Measurements from ENCODE around the gene FAM72A. TPM values are rescaled to one million over a fixed set of nuclear protein-coding genes. Genes with fewer than 3 reads are reported as not detected.
"Not testable (repeated sequence)": the region's sequence is repeated elsewhere in the genome, so short reads cannot be mapped to it uniquely, and the experiment has no call there.

Gene FAM72A
- polyA plus RNA-seq, 1 donor (not counting 4 experiments of a cell fraction or from before 2014, with no cell fraction given): 6.5 TPM

- DNase-seq (ENCODE audit: low read depth, low spot score): peak; percentile 4
- H3K36me3 ChIP-seq (ENCODE audit: control insufficient read depth in 2 of 2, extremely low read depth in 1 of 2, insufficient read depth in 2 of 2, low read length in 2 of 2); H3K27me3 ChIP-seq (ENCODE audit: control insufficient read depth, extremely low read depth, insufficient read depth, low read length); H3K9me3 ChIP-seq (ENCODE audit: control insufficient read depth, low read depth, low read length); H4K20me1 ChIP-seq (ENCODE audit: control insufficient read depth, extremely low read depth, insufficient read depth, low read length); H2AFZ ChIP-seq (ENCODE audit: control insufficient read depth, low read length); H3K9me1 ChIP-seq (ENCODE audit: control insufficient read depth, extremely low read depth, insufficient read depth, low read length); H3K27ac ChIP-seq (ENCODE audit: control insufficient read depth, insufficient read depth, low read length); H3K4me2 ChIP-seq (ENCODE audit: control insufficient read depth, extremely low read depth, insufficient read depth, low read depth, low read length); H3K79me2 ChIP-seq (ENCODE audit: control insufficient read depth, insufficient read depth, low read length); FAIRE-seq; H3K4me1 ChIP-seq (ENCODE audit: control insufficient read depth, extremely low read depth, insufficient read depth, low read length); dilution Hi-C loops (cut with MboI; ENCODE audit: extremely low pct_ligation_motif_present, low sequenced_read_pairs): not testable (repeated sequence)
- H3K9ac ChIP-seq (ENCODE audit: control insufficient read depth, extremely low read depth, insufficient read depth, low read length): peak within 1 kb of the TSS; percentile 44
- H3K4me3 ChIP-seq (ENCODE audit: control insufficient read depth in 2 of 3, extremely low read depth in 1 of 3, insufficient read depth in 2 of 3, low read depth in 1 of 3, low read length in 3 of 3): peak within 1 kb of the TSS; percentile 29 to 43 (median 43)
Measured at GRCh38 chr1:206203364-206204158, 922 bp upstream of the FAM72A start, which contains the start of gene SRGAP2. Gene SRGAP2 (plus strand): TSS chr1:206203541. CDS start chr1:206205971, 2,430 bp downstream.

DNA sequence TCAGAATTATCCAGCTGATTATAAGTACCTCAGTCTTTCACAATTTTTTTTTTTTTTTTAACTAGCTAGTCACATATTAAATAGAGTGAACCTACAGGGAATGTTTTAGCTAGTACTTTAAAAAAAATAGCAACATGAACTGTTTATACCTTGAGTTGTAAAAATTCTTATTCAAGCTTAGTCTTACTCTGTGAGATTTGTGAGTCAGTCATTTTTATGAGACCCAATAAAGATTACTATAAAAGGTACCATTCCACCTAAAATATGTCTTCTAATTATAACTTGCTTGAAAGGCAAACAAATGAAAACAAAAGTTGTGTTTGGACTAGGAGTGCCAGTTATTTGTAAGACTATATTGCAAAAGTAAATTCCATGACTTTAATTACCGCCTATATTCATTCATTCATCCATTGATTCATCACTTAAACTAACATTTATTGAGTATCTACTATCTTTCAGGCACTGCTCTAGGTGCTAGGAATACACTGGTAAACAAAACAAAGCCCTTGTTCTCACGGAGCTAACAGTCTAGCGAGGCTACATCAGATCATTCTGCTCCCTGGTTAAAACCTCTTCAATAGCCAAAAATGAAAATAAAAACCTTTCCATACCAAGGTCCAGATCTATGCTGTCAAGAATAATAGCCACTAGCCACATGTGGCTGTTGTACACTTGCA is 5.8 kb downstream of the FAM72A start:
- H3K9me1 ChIP-seq (ENCODE audit: control insufficient read depth, extremely low read depth, insufficient read depth, low read length); H3K36me3 ChIP-seq (ENCODE audit: control insufficient read depth in 2 of 2, extremely low read depth in 1 of 2, insufficient read depth in 2 of 2, low read length in 2 of 2); H4K20me1 ChIP-seq (ENCODE audit: control insufficient read depth, extremely low read depth, insufficient read depth, low read length); H3K9me3 ChIP-seq (ENCODE audit: control insufficient read depth, low read depth, low read length); dilution Hi-C loops (cut with MboI; ENCODE audit: extremely low pct_ligation_motif_present, low sequenced_read_pairs); FAIRE-seq; H3K4me3 ChIP-seq (ENCODE audit: control insufficient read depth in 2 of 3, extremely low read depth in 1 of 3, insufficient read depth in 2 of 3, low read depth in 1 of 3, low read length in 3 of 3); DNase-seq (ENCODE audit: low read depth, low spot score); H3K4me1 ChIP-seq (ENCODE audit: control insufficient read depth, extremely low read depth, insufficient read depth, low read length); H3K9ac ChIP-seq (ENCODE audit: control insufficient read depth, extremely low read depth, insufficient read depth, low read length); H2AFZ ChIP-seq (ENCODE audit: control insufficient read depth, low read length); H3K27me3 ChIP-seq (ENCODE audit: control insufficient read depth, extremely low read depth, insufficient read depth, low read length); H3K4me2 ChIP-seq (ENCODE audit: control insufficient read depth, extremely low read depth, insufficient read depth, low read depth, low read length); H3K27ac ChIP-seq (ENCODE audit: control insufficient read depth, insufficient read depth, low read length); H3K79me2 ChIP-seq (ENCODE audit: control insufficient read depth, insufficient read depth, low read length): not testable (repeated sequence)

- H3K4me3 ChIP-seq (ENCODE audit: control insufficient read depth in 2 of 3, extremely low read depth in 1 of 3, insufficient read depth in 2 of 3, low read depth in 1 of 3, low read length in 3 of 3); H4K20me1 ChIP-seq (ENCODE audit: control insufficient read depth, extremely low read depth, insufficient read depth, low read length); H3K4me1 ChIP-seq (ENCODE audit: control insufficient read depth, extremely low read depth, insufficient read depth, low read length); FAIRE-seq; H3K79me2 ChIP-seq (ENCODE audit: control insufficient read depth, insufficient read depth, low read length); dilution Hi-C loops (cut with MboI; ENCODE audit: extremely low pct_ligation_motif_present, low sequenced_read_pairs); H3K27me3 ChIP-seq (ENCODE audit: control insufficient read depth, extremely low read depth, insufficient read depth, low read length); H3K9me1 ChIP-seq (ENCODE audit: control insufficient read depth, extremely low read depth, insufficient read depth, low read length); H3K27ac ChIP-seq (ENCODE audit: control insufficient read depth, insufficient read depth, low read length); H3K36me3 ChIP-seq (ENCODE audit: control insufficient read depth in 2 of 2, extremely low read depth in 1 of 2, insufficient read depth in 2 of 2, low read length in 2 of 2); H3K9me3 ChIP-seq (ENCODE audit: control insufficient read depth, low read depth, low read length); H3K9ac ChIP-seq (ENCODE audit: control insufficient read depth, extremely low read depth, insufficient read depth, low read length); H2AFZ ChIP-seq (ENCODE audit: control insufficient read depth, low read length); DNase-seq (ENCODE audit: low read depth, low spot score); H3K4me2 ChIP-seq (ENCODE audit: control insufficient read depth, extremely low read depth, insufficient read depth, low read depth, low read length): not testable (repeated sequence)
Measured at GRCh38 chr1:206195182-206195581, 7.5 kb downstream of the FAM72A start.

GRCh38 chr1:206186826-206187225 is 15.8 kb downstream of the FAM72A start:
- H2AFZ ChIP-seq (ENCODE audit: control insufficient read depth, low read length); H3K9ac ChIP-seq (ENCODE audit: control insufficient read depth, extremely low read depth, insufficient read depth, low read length); H3K27ac ChIP-seq (ENCODE audit: control insufficient read depth, insufficient read depth, low read length); FAIRE-seq; H3K36me3 ChIP-seq (ENCODE audit: control insufficient read depth in 2 of 2, extremely low read depth in 1 of 2, insufficient read depth in 2 of 2, low read length in 2 of 2); H3K9me1 ChIP-seq (ENCODE audit: control insufficient read depth, extremely low read depth, insufficient read depth, low read length); H3K9me3 ChIP-seq (ENCODE audit: control insufficient read depth, low read depth, low read length); H4K20me1 ChIP-seq (ENCODE audit: control insufficient read depth, extremely low read depth, insufficient read depth, low read length); DNase-seq (ENCODE audit: low read depth, low spot score); dilution Hi-C loops (cut with MboI; ENCODE audit: extremely low pct_ligation_motif_present, low sequenced_read_pairs); H3K4me3 ChIP-seq (ENCODE audit: control insufficient read depth in 2 of 3, extremely low read depth in 1 of 3, insufficient read depth in 2 of 3, low read depth in 1 of 3, low read length in 3 of 3); H3K27me3 ChIP-seq (ENCODE audit: control insufficient read depth, extremely low read depth, insufficient read depth, low read length); H3K4me1 ChIP-seq (ENCODE audit: control insufficient read depth, extremely low read depth, insufficient read depth, low read length); H3K79me2 ChIP-seq (ENCODE audit: control insufficient read depth, insufficient read depth, low read length); H3K4me2 ChIP-seq (ENCODE audit: control insufficient read depth, extremely low read depth, insufficient read depth, low read depth, low read length): not testable (repeated sequence)

- H3K9ac ChIP-seq (ENCODE audit: control insufficient read depth, extremely low read depth, insufficient read depth, low read length); DNase-seq (ENCODE audit: low read depth, low spot score); H4K20me1 ChIP-seq (ENCODE audit: control insufficient read depth, extremely low read depth, insufficient read depth, low read length); H3K79me2 ChIP-seq (ENCODE audit: control insufficient read depth, insufficient read depth, low read length); dilution Hi-C loops (cut with MboI; ENCODE audit: extremely low pct_ligation_motif_present, low sequenced_read_pairs); FAIRE-seq; H3K4me3 ChIP-seq (ENCODE audit: control insufficient read depth in 2 of 3, extremely low read depth in 1 of 3, insufficient read depth in 2 of 3, low read depth in 1 of 3, low read length in 3 of 3); H3K36me3 ChIP-seq (ENCODE audit: control insufficient read depth in 2 of 2, extremely low read depth in 1 of 2, insufficient read depth in 2 of 2, low read length in 2 of 2); H3K4me2 ChIP-seq (ENCODE audit: control insufficient read depth, extremely low read depth, insufficient read depth, low read depth, low read length); H3K27ac ChIP-seq (ENCODE audit: control insufficient read depth, insufficient read depth, low read length); H3K4me1 ChIP-seq (ENCODE audit: control insufficient read depth, extremely low read depth, insufficient read depth, low read length); H3K9me3 ChIP-seq (ENCODE audit: control insufficient read depth, low read depth, low read length); H2AFZ ChIP-seq (ENCODE audit: control insufficient read depth, low read length); H3K27me3 ChIP-seq (ENCODE audit: control insufficient read depth, extremely low read depth, insufficient read depth, low read length); H3K9me1 ChIP-seq (ENCODE audit: control insufficient read depth, extremely low read depth, insufficient read depth, low read length): not testable (repeated sequence)
Measured at GRCh38 chr1:206185778-206186177, 16.9 kb downstream of the FAM72A start.
